Peyer's patch (tissue), 4 donors: ENCODE results near the gene CDH23. TPM values are rescaled to one million over a fixed set of nuclear protein-coding genes. Genes with fewer than 3 reads are reported as not detected.

Experiments used
- DNase-seq, 3 donors: peaks; one replicate each; pipeline ENCODE4 v3.0.0-alpha.2; 2017 to 2019
- H3K27ac ChIP-seq, 4 donors: fragments of 200-600 bp; sonication (generic); one replicate each; pipeline ENCODE4 v1.5.1; 2016 to 2019
- H3K27me3 ChIP-seq, 2 donors: fragments of 200-600 bp; sonication (generic); one replicate each; pipeline ENCODE4 v1.5.1; 2019
- H3K36me3 ChIP-seq, 3 donors: fragments of 200-600 bp; sonication (generic); one replicate each; pipeline ENCODE4 v1.5.1; 2016 to 2019
- H3K4me1 ChIP-seq, 4 donors: fragments of 200-600 bp; sonication (generic); one replicate each; pipeline ENCODE4 v1.5.1; 2016 to 2019
- H3K4me3 ChIP-seq, 4 donors: fragments of 200-600 bp; sonication (generic); 1 replicate in 3 of 4; 2 replicates in 1 of 4; pipeline ENCODE4 v1.5.1; 2016 to 2019; ENCODE audit warnings: mild to moderate bottlenecking in 1 of 4
- H3K9me3 ChIP-seq, 4 donors: fragments of 200-600 bp; sonication (generic); one replicate each; pipeline ENCODE4 v1.5.1; 2016 to 2019; ENCODE audit warnings: mild to moderate bottlenecking in 1 of 4
- POLR2A ChIP-seq, 2 donors: fragments of 450-650 bp; IDR thresholded peaks; one replicate each; pipeline ENCODE4 v1.5.1; 2017; ENCODE audit warnings: antibody characterized with exemption in 2 of 2, mild to moderate bottlenecking in 2 of 2, moderate library complexity in 2 of 2
- total RNA-seq, 4 donors: library from RNA; depleted of rRNA; stranded (reverse); fragments of >200 nt; gene quantifications; one replicate each; pipeline ENCODE4 v1.1.0, GENCODE V29; 2016
- TF ChIP-seq, protein P1 (sequence below), 6 experiments: fragments of 450-650 bp in 4 of 6; fragments of 200-600 bp in 2 of 6; sonication (generic) in 1 of 6; IDR thresholded peaks; one replicate each; pipeline ENCODE4 v1.5.1; 2017 to 2019; ENCODE audit warnings: antibody characterized with exemption in 6 of 6, mild to moderate bottlenecking in 3 of 6, moderate library complexity in 1 of 6

CDH23 gene
- total RNA-seq, 4 donors from 2014 or later, result 3.2 to 9.9 (median 5.4) TPM

DNA sequence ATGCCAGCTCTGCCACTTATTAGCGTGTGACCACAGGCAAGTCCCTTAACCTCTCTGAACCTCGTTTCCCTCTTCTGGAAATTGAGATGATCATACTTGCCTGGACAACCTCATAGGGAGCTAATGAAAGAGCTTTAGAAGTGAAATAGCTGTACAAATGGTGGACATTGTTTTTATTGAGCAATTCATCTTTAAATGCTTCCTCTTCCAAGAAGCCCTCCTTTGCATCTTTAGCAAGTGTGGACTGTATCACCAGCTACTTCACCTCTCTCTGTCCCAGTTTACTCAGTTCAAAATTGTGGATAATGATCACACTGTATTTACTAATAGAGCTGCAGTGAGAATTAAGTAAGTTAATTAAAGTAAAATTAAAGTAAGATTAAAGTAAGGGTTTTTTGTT lies 61.7 kb downstream of the CDH23 start:
- no peak for DNase-seq

DNA sequence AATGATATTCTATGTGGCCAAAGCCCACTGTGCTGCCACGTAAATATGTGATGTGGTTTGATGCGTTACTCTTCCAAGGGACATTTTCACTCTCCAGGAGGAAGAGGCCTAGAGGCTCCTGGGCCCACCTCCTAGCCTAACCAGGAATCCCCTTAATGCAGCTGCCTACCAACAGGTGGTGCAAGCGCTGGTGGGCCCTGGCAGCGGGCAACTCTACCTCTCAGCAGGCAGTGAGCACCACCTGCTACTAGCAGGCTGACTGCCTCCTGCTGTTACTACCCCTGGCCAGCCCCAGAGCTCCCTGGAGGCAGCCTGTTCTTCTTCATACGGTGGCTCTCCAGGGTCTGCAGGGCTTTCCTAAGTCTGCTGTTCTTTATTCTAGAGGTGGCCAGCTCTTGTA lies 62.8 kb downstream of the CDH23 start:
- H3K36me3 ChIP-seq, result no peaks in the 10 kb centered on the region
- no peaks in the 10 kb centered on the region for H3K4me1 ChIP-seq
- no peak for DNase-seq
- TF ChIP-seq POLR2A (IDR thresholded peaks at IDR 0.05), result no peak
- TF ChIP-seq, protein P1, sequence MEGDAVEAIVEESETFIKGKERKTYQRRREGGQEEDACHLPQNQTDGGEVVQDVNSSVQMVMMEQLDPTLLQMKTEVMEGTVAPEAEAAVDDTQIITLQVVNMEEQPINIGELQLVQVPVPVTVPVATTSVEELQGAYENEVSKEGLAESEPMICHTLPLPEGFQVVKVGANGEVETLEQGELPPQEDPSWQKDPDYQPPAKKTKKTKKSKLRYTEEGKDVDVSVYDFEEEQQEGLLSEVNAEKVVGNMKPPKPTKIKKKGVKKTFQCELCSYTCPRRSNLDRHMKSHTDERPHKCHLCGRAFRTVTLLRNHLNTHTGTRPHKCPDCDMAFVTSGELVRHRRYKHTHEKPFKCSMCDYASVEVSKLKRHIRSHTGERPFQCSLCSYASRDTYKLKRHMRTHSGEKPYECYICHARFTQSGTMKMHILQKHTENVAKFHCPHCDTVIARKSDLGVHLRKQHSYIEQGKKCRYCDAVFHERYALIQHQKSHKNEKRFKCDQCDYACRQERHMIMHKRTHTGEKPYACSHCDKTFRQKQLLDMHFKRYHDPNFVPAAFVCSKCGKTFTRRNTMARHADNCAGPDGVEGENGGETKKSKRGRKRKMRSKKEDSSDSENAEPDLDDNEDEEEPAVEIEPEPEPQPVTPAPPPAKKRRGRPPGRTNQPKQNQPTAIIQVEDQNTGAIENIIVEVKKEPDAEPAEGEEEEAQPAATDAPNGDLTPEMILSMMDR (IDR thresholded peaks at IDR 0.05), result no peak
- no peaks in the 10 kb centered on the region for H3K27me3 ChIP-seq
- H3K4me3 ChIP-seq, result no peak overlapping the region
- H3K9me3 ChIP-seq, result no peaks in the 10 kb centered on the region
- no peak overlapping the region for H3K27ac ChIP-seq

More for the DNA sequence above, 61.7 kb downstream of the CDH23 start:
- Histone ChIP-seq H3K4me3 (no peak overlapping the region), H3K4me1 (no peaks in the 10 kb centered on the region), H3K27ac (no peak overlapping the region), H3K9me3 (no peaks in the 10 kb centered on the region), H3K27me3 (no peaks in the 10 kb centered on the region), H3K36me3 (no peaks in the 10 kb centered on the region)
- TF ChIP-seq POLR2A (IDR thresholded peaks at IDR 0.05), result no peak
- TF ChIP-seq, protein P1 (IDR thresholded peaks at IDR 0.05), result no peak

DNA sequence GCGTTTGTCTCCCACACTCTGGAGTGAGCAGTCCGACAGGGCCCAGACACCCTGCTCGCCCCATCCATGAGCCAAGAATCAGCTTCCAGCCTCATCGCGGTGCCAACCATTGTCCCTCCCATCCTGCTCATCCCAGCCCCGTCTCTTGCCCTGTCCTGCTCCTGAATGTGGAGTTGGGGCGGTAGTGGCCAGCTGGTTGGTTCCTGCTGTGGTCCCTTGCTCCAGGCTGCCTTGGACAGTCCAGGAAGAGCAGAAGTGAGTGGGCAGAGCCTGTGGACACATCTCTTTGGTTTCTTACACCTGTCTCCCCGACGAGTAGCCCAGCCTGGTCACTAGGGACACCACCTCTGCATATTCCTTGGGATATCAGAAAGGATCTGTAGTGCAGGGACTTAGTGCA lies 63.9 kb downstream of the CDH23 start:
- H3K4me3 ChIP-seq, result no peak overlapping the region
- no peaks in the 10 kb centered on the region for H3K4me1 ChIP-seq
- no peak for TF ChIP-seq POLR2A (IDR thresholded peaks at IDR 0.05)
- TF ChIP-seq, protein P1 (IDR thresholded peaks at IDR 0.05), result no peak
- H3K27ac ChIP-seq, result no peak overlapping the region
- DNase-seq, result no peak
- H3K36me3 ChIP-seq, result no peaks in the 10 kb centered on the region
- H3K27me3 ChIP-seq, result no peaks in the 10 kb centered on the region
- H3K9me3 ChIP-seq, result no peaks in the 10 kb centered on the region

DNA sequence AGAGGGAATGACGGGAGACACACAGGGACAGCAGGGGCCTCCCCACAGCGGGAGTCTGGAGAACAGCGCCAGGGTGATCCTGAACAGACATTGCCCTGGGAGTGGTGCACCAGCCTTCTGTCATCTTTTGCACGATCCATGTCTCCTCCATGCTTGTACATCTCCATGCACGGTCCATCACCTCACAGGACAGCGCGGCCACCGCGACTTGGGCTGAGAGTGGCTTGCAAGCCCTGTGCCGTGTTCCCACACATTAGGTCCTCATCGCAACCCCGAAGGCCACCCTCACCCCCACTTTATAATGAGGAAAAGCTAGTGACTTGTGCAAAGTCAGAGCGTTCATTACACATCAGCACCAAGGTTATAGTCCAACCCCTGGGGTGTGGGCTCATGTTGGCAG lies 64.7 kb downstream of the CDH23 start:
- Histone ChIP-seq H3K27ac (no peak overlapping the region), H3K4me1 (no peaks in the 10 kb centered on the region), H3K27me3 (no peaks in the 10 kb centered on the region), H3K4me3 (no peak overlapping the region), H3K36me3 (no peaks in the 10 kb centered on the region), H3K9me3 (no peaks in the 10 kb centered on the region)
- DNase-seq, result no peak
- TF ChIP-seq, protein P1 (IDR thresholded peaks at IDR 0.05), result no peak
- TF ChIP-seq POLR2A (IDR thresholded peaks at IDR 0.05), result no peak

DNA sequence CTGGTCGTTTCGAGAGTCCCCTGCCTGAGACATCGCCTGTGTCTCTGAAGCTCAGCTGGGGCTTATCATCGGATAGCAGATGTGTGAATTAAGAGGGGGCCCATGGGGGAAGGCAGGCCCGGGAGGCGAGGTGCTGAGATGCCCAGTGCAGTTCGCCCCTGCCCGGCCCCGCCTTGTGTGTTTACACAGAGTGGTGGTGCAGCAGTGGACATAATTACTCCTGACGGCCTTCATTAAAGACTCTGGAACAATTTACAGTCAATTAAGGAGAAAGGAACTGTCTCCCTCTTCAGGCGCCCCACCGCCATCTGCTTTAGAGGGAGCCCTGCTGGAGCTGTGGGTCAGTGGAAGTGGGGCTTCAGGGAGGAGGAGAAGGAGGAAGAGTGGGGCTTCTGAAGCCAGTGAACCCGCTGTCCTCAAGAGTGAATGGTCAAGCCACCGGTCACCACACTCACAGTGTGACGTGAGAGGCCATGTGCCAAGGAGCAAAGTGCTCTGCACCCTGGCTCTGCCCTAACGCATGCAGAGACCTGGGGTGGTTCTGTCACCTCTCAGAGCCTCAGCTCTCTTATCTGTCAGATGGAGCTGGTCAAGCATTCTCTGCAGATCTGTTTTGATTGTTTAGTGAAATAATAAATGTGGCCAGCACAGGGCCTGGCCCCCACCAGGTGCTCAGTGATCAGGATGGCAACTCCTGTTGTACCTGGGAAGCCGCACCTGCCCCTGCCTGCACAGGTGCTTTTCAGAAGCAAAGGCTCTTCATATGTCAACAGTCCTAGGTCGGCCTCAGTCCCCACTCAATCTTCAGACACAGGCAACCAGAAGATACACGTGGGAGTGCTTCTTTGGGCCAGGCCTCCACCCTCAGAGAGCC lies 65.6 kb downstream of the CDH23 start:
- DNase-seq, result no peak
- Histone ChIP-seq H3K9me3 (no peaks in the 10 kb centered on the region), H3K4me3 (no peak overlapping the region), H3K27me3 (no peaks in the 10 kb centered on the region), H3K36me3 (no peaks in the 10 kb centered on the region), H3K4me1 (no peaks in the 10 kb centered on the region), H3K27ac (no peak overlapping the region)
- TF ChIP-seq POLR2A (IDR thresholded peaks at IDR 0.05), result no peak
- TF ChIP-seq, protein P1 (IDR thresholded peaks at IDR 0.05), result no peak
